Measurements from ENCODE around the gene EPAS1.

EPAS1 gene

GRCh38 chr2:46428911-46429436, 131.8 kb downstream of the EPAS1 start:
- Histone ChIP-seq H3K9ac (ENCODE audit: low read length in 2 of 2) (no peak overlapping the region), H3K4me1 (ENCODE audit: control insufficient read depth, insufficient read depth, low read length) (no peaks in the 10 kb centered on the region), H3K9me3 (ENCODE audit: control insufficient read depth in 2 of 2, low read length in 2 of 2) (no peaks in the 10 kb centered on the region), H3K4me3 (ENCODE audit: low read length in 2 of 2) (no peak overlapping the region), H3K27ac (ENCODE audit: low read length) (no peak overlapping the region), H3K36me3 (ENCODE audit: control insufficient read depth in 2 of 2, insufficient read depth in 2 of 2, low read length in 2 of 2) (no peaks in the 10 kb centered on the region), H3K27me3 (ENCODE audit: control insufficient read depth in 1 of 2, insufficient read depth in 2 of 2, low read length in 2 of 2) (no peaks in the 10 kb centered on the region)

- Histone ChIP-seq H3K27ac (ENCODE audit: low read length) (no peak overlapping the region), H3K9me3 (ENCODE audit: control insufficient read depth in 2 of 2, low read length in 2 of 2) (no peaks in the 10 kb centered on the region), H3K9ac (ENCODE audit: low read length in 2 of 2) (no peak overlapping the region), H3K27me3 (ENCODE audit: control insufficient read depth in 1 of 2, insufficient read depth in 2 of 2, low read length in 2 of 2) (no peaks in the 10 kb centered on the region), H3K4me1 (ENCODE audit: control insufficient read depth, insufficient read depth, low read length) (no peaks in the 10 kb centered on the region), H3K4me3 (ENCODE audit: low read length in 2 of 2) (no peak overlapping the region), H3K36me3 (ENCODE audit: control insufficient read depth in 2 of 2, insufficient read depth in 2 of 2, low read length in 2 of 2) (no peaks in the 10 kb centered on the region)
Observed at GRCh38 chr2:46430413-46430812, 133.2 kb downstream of the EPAS1 start.

GRCh38 chr2:46430992-46431391, 133.8 kb downstream of the EPAS1 start:
- no peaks in the 10 kb centered on the region for H3K27me3 ChIP-seq (ENCODE audit: control insufficient read depth in 1 of 2, insufficient read depth in 2 of 2, low read length in 2 of 2)
- no peak overlapping the region for H3K4me3 ChIP-seq (ENCODE audit: low read length in 2 of 2)
- no peak overlapping the region for H3K9ac ChIP-seq (ENCODE audit: low read length in 2 of 2)
- H3K36me3 ChIP-seq (ENCODE audit: control insufficient read depth in 2 of 2, insufficient read depth in 2 of 2, low read length in 2 of 2): no peaks in the 10 kb centered on the region
- no peaks in the 10 kb centered on the region for H3K4me1 ChIP-seq (ENCODE audit: control insufficient read depth, insufficient read depth, low read length)
- no peak overlapping the region for H3K27ac ChIP-seq (ENCODE audit: low read length)
- no peaks in the 10 kb centered on the region for H3K9me3 ChIP-seq (ENCODE audit: control insufficient read depth in 2 of 2, low read length in 2 of 2)

GRCh38 chr2:46431481-46432235, 134.5 kb downstream of the EPAS1 start:
- Histone ChIP-seq H3K9me3 (ENCODE audit: control insufficient read depth in 2 of 2, low read length in 2 of 2) (no peaks in the 10 kb centered on the region), H3K27ac (ENCODE audit: low read length) (no peak overlapping the region), H3K4me1 (ENCODE audit: control insufficient read depth, insufficient read depth, low read length) (no peaks in the 10 kb centered on the region), H3K27me3 (ENCODE audit: control insufficient read depth in 1 of 2, insufficient read depth in 2 of 2, low read length in 2 of 2) (no peaks in the 10 kb centered on the region), H3K9ac (ENCODE audit: low read length in 2 of 2) (no peak overlapping the region), H3K4me3 (ENCODE audit: low read length in 2 of 2) (no peak overlapping the region), H3K36me3 (ENCODE audit: control insufficient read depth in 2 of 2, insufficient read depth in 2 of 2, low read length in 2 of 2) (no peaks in the 10 kb centered on the region)

GRCh38 chr2:46434851-46435273, 137.7 kb downstream of the EPAS1 start:
- no peak overlapping the region for H3K9ac ChIP-seq (ENCODE audit: low read length in 2 of 2)
- H3K4me1 ChIP-seq (ENCODE audit: control insufficient read depth, insufficient read depth, low read length): no peaks in the 10 kb centered on the region
- H3K27me3 ChIP-seq (ENCODE audit: control insufficient read depth in 1 of 2, insufficient read depth in 2 of 2, low read length in 2 of 2): no peaks in the 10 kb centered on the region
- no peak overlapping the region for H3K27ac ChIP-seq (ENCODE audit: low read length)
- no peaks in the 10 kb centered on the region for H3K36me3 ChIP-seq (ENCODE audit: control insufficient read depth in 2 of 2, insufficient read depth in 2 of 2, low read length in 2 of 2)
- no peaks in the 10 kb centered on the region for H3K9me3 ChIP-seq (ENCODE audit: control insufficient read depth in 2 of 2, low read length in 2 of 2)
- no peak overlapping the region for H3K4me3 ChIP-seq (ENCODE audit: low read length in 2 of 2)

GRCh38 chr2:46435353-46435752, 138.1 kb downstream of the EPAS1 start:
- H3K27me3 ChIP-seq (ENCODE audit: control insufficient read depth in 1 of 2, insufficient read depth in 2 of 2, low read length in 2 of 2): no peaks in the 10 kb centered on the region
- H3K9me3 ChIP-seq (ENCODE audit: control insufficient read depth in 2 of 2, low read length in 2 of 2): no peaks in the 10 kb centered on the region
- H3K36me3 ChIP-seq (ENCODE audit: control insufficient read depth in 2 of 2, insufficient read depth in 2 of 2, low read length in 2 of 2): no peaks in the 10 kb centered on the region
- H3K4me3 ChIP-seq (ENCODE audit: low read length in 2 of 2): no peak overlapping the region
- H3K4me1 ChIP-seq (ENCODE audit: control insufficient read depth, insufficient read depth, low read length): no peaks in the 10 kb centered on the region
- no peak overlapping the region for H3K9ac ChIP-seq (ENCODE audit: low read length in 2 of 2)
- H3K27ac ChIP-seq (ENCODE audit: low read length): no peak overlapping the region

GRCh38 chr2:46435796-46436360, 138.7 kb downstream of the EPAS1 start:
- Histone ChIP-seq H3K27me3 (ENCODE audit: control insufficient read depth in 1 of 2, insufficient read depth in 2 of 2, low read length in 2 of 2) (no peaks in the 10 kb centered on the region), H3K27ac (ENCODE audit: low read length) (no peak overlapping the region), H3K9me3 (ENCODE audit: control insufficient read depth in 2 of 2, low read length in 2 of 2) (no peaks in the 10 kb centered on the region), H3K4me1 (ENCODE audit: control insufficient read depth, insufficient read depth, low read length) (no peaks in the 10 kb centered on the region), H3K9ac (ENCODE audit: low read length in 2 of 2) (no peak overlapping the region), H3K36me3 (ENCODE audit: control insufficient read depth in 2 of 2, insufficient read depth in 2 of 2, low read length in 2 of 2) (no peaks in the 10 kb centered on the region), H3K4me3 (ENCODE audit: low read length in 2 of 2) (no peak overlapping the region)

All from stomach smooth muscle (tissue), 2 donors.